HUES64 (cell line): ENCODE measurements around the gene RNF220. TPM values are rescaled to one million over a fixed set of nuclear protein-coding genes. Genes with fewer than 3 reads are reported as not detected.

Experiments
- H3K27ac ChIP-seq: 2 replicates; pipeline ENCODE4 v1.7.0; 2013; ENCODE audit warnings: low read depth, low read length, inconsistent platforms
- H3K27me3 ChIP-seq: 2 replicates; pipeline ENCODE4 v1.6.1; 2013; ENCODE audit warnings: mild to moderate bottlenecking, low read length; ENCODE audit not compliant: insufficient read depth
- H3K36me3 ChIP-seq: 2 replicates; pipeline ENCODE4 v1.6.1; 2013; ENCODE audit warnings: mild to moderate bottlenecking, low read length; ENCODE audit not compliant: insufficient read depth
- H3K4me1 ChIP-seq: 2 replicates; pipeline ENCODE4 v1.6.1; 2013; ENCODE audit warnings: mild to moderate bottlenecking, low read length, moderate library complexity; ENCODE audit not compliant: insufficient read depth
- H3K4me3 ChIP-seq: 2 replicates; pipeline ENCODE4 v1.5.1; 2013; ENCODE audit warnings: mild to moderate bottlenecking, low read length, moderate library complexity
- H3K9ac ChIP-seq: 2 replicates; pipeline ENCODE4 v1.6.1; 2013; ENCODE audit warnings: mild to moderate bottlenecking, low read depth, low read length
- H3K9me3 ChIP-seq: 2 replicates; pipeline ENCODE4 v1.6.1; 2013; ENCODE audit warnings: low read depth, low read length; ENCODE audit not compliant: insufficient read depth
- WGBS: fragments of 150-250, 120-280 bp; methylation state at CpG from one replicate; pipeline ENCODE4 v1.1.7; 2013; ENCODE audit warnings: missing lambda C conversion rate; 5-methylcytosine and 5-hydroxymethylcytosine counted together
- polyA plus RNA-seq, 2 experiments: library from polyadenylated mRNA; stranded (reverse); fragments of 50-300 nt; gene quantifications; one replicate each; pipeline ENCODE4 v1.2.3, GENCODE V29; 2013

RNF220 gene
- polyA plus RNA-seq (2013, experiment 1 of 2) = 71.6 TPM
- 85.0 TPM for polyA plus RNA-seq (2013, experiment 2 of 2)

- H3K9ac ChIP-seq = peak within 1 kb of the TSS; percentile 48
- no peaks in the 10 kb centered on the region for H3K9me3 ChIP-seq
- peaks cover 61% of the 10 kb centered on the region for H3K27me3 ChIP-seq
- peaks cover 24% of the 10 kb centered on the region for H3K4me1 ChIP-seq
- under 1% methylated on average over 55 of the region's 55 CpGs for WGBS
- H3K36me3 ChIP-seq = no peaks in the 10 kb centered on the region
- H3K4me3 ChIP-seq = peak within 1 kb of the TSS; percentile 74
- H3K27ac ChIP-seq = peak within 1 kb of the TSS; percentile 32; the same call in 1 of the 2 replicates
These were observed at the start of gene RNF220 for GRCh38 chr1:44405031-44405797. Gene RNF220 (plus strand): TSS chr1:44405255.

GRCh38 chr1:44355582-44356305 lies 49.3 kb upstream of the RNF220 start:
- Histone ChIP-seq H3K4me1 (peaks cover 19% of the 10 kb centered on the region; the same call in 1 of the 2 replicates), H3K27ac (no peak overlapping the region), H3K27me3 (no peaks in the 10 kb centered on the region), H3K36me3 (no peaks in the 10 kb centered on the region), H3K9me3 (no peaks in the 10 kb centered on the region), H3K4me3 (peak overlapping the region; percentile 41), H3K9ac (no peak overlapping the region)
- 73% methylated on average over 12 of the region's 12 CpGs for WGBS

- no peaks in the 10 kb centered on the region for H3K9me3 ChIP-seq
- 87% methylated on average over 4 of the region's 4 CpGs for WGBS
- no peak overlapping the region for H3K9ac ChIP-seq
- H3K36me3 ChIP-seq = no peaks in the 10 kb centered on the region
- H3K27ac ChIP-seq = no peak overlapping the region
- H3K27me3 ChIP-seq = no peaks in the 10 kb centered on the region
- peaks cover 19% of the 10 kb centered on the region; the same call in 1 of the 2 replicates for H3K4me1 ChIP-seq
- H3K4me3 ChIP-seq = no peak overlapping the region
These were observed 47.3 kb upstream of the RNF220 start for GRCh38 chr1:44357710-44358109.

- no peaks in the 10 kb centered on the region for H3K27me3 ChIP-seq
- H3K4me3 ChIP-seq = no peak overlapping the region
- H3K36me3 ChIP-seq = no peaks in the 10 kb centered on the region
- H3K9ac ChIP-seq = no peak overlapping the region
- peaks cover 15% of the 10 kb centered on the region for H3K4me1 ChIP-seq
- WGBS = 87% methylated on average over 5 of the region's 6 CpGs
- no peak overlapping the region for H3K27ac ChIP-seq
- no peaks in the 10 kb centered on the region for H3K9me3 ChIP-seq
These were observed 45.7 kb upstream of the RNF220 start for GRCh38 chr1:44359234-44359935.

GRCh38 chr1:44361478-44361877 lies 43.6 kb upstream of the RNF220 start:
- WGBS = 70% methylated on average over 4 of the region's 4 CpGs
- Histone ChIP-seq H3K9me3 (no peaks in the 10 kb centered on the region), H3K27ac (no peak overlapping the region), H3K4me1 (peaks cover 11% of the 10 kb centered on the region), H3K27me3 (no peaks in the 10 kb centered on the region), H3K36me3 (no peaks in the 10 kb centered on the region), H3K4me3 (no peak overlapping the region), H3K9ac (no peak overlapping the region)

- whole genome bisulfite sequencing = 91% methylated on average over 7 of the region's 7 CpGs
- H3K36me3 ChIP-seq = no peaks in the 10 kb centered on the region
- H3K9me3 ChIP-seq = no peaks in the 10 kb centered on the region
- peaks cover 13% of the 10 kb centered on the region for H3K4me1 ChIP-seq
- no peak overlapping the region for H3K9ac ChIP-seq
- H3K27me3 ChIP-seq = no peaks in the 10 kb centered on the region
- H3K27ac ChIP-seq = no peak overlapping the region
- no peak overlapping the region for H3K4me3 ChIP-seq
These were observed 38.6 kb upstream of the RNF220 start for GRCh38 chr1:44366371-44366975.

GRCh38 chr1:44367944-44368343 lies 37.1 kb upstream of the RNF220 start:
- 79% methylated on average over 1 of the region's 1 CpG for WGBS
- no peak overlapping the region for H3K4me3 ChIP-seq
- H3K27me3 ChIP-seq = no peaks in the 10 kb centered on the region
- peaks cover 13% of the 10 kb centered on the region for H3K4me1 ChIP-seq
- H3K9me3 ChIP-seq = no peaks in the 10 kb centered on the region
- no peak overlapping the region for H3K27ac ChIP-seq
- no peaks in the 10 kb centered on the region for H3K36me3 ChIP-seq
- H3K9ac ChIP-seq = no peak overlapping the region

GRCh38 chr1:44368471-44369151 lies 36.4 kb upstream of the RNF220 start:
- H3K27ac ChIP-seq = no peak overlapping the region
- no peak overlapping the region for H3K9ac ChIP-seq
- WGBS = 68% methylated on average over 12 of the region's 12 CpGs
- no peaks in the 10 kb centered on the region for H3K36me3 ChIP-seq
- no peak overlapping the region for H3K4me3 ChIP-seq
- no peaks in the 10 kb centered on the region for H3K9me3 ChIP-seq
- peaks cover 13% of the 10 kb centered on the region for H3K4me1 ChIP-seq
- H3K27me3 ChIP-seq = no peaks in the 10 kb centered on the region

GRCh38 chr1:44371206-44371605 lies 33.8 kb upstream of the RNF220 start:
- no peak overlapping the region for H3K27ac ChIP-seq
- no peaks in the 10 kb centered on the region for H3K9me3 ChIP-seq
- H3K36me3 ChIP-seq = no peaks in the 10 kb centered on the region
- H3K9ac ChIP-seq = no peak overlapping the region
- no peak overlapping the region for H3K4me3 ChIP-seq
- H3K27me3 ChIP-seq = no peaks in the 10 kb centered on the region
- peaks cover 8% of the 10 kb centered on the region for H3K4me1 ChIP-seq

GRCh38 chr1:44375547-44375946 lies 29.5 kb upstream of the RNF220 start:
- Histone ChIP-seq H3K36me3 (no peaks in the 10 kb centered on the region), H3K9me3 (no peaks in the 10 kb centered on the region), H3K27ac (no peak overlapping the region), H3K4me3 (no peak overlapping the region), H3K4me1 (no peaks in the 10 kb centered on the region; the same call in 1 of the 2 replicates), H3K9ac (no peak overlapping the region), H3K27me3 (peaks cover 4% of the 10 kb centered on the region; the same call in 1 of the 2 replicates)
- WGBS = 94% methylated on average over 6 of the region's 6 CpGs
